ENCODE results near the gene LSMEM2. TPM values are rescaled to one million over a fixed set of nuclear protein-coding genes. Genes with fewer than 3 reads are reported as not detected.

LSMEM2 gene
- total and polyA plus RNA-seq, 2 experiments from 2014 or later: 0.59 to 0.86 TPM

- TF ChIP-seq ZNF331 (CRISPR knock-in tag; IDR thresholded peaks at IDR 0.05; ENCODE audit: low read depth) (no peak), STAT1 (IDR thresholded peaks at IDR 0.05; ENCODE audit: unreplicated experiment) (no peak), ETS1 (IDR thresholded peaks at IDR 0.05) (no peak), ZNF114 (CRISPR knock-in tag; IDR thresholded peaks at IDR 0.05) (no peak), EZH2 (IDR thresholded peaks at IDR 0.05; ENCODE audit: low read depth, unreplicated experiment) (no peak), EZH2phosphoT487 (IDR thresholded peaks at IDR 0.05; ENCODE audit: unreplicated experiment) (no peak), REST (IDR thresholded peaks at IDR 0.05; ENCODE audit: unreplicated experiment) (no peak), CTCF (conservative IDR thresholded peaks at IDR 0.05; ENCODE audit: low read depth in 2 of 2) (no peak), POLR2AphosphoS5 (IDR thresholded peaks at IDR 0.05; ENCODE audit: low read depth) (no peak), JUNB (IDR thresholded peaks at IDR 0.05; ENCODE audit: unreplicated experiment) (no peak)
Measured at GRCh38 chr3:50270422-50271224, 8.3 kb upstream of the LSMEM2 start (continued).

- peaks cover 34% of the 10 kb centered on the region for H3K4me1 ChIP-seq (ENCODE audit: insufficient read depth)
- no peak overlapping the region for H3K27ac ChIP-seq (ENCODE audit: low read depth)
- no peaks in the 10 kb centered on the region for H3K79me2 ChIP-seq (replicated peaks; ENCODE audit: insufficient read depth)
- DNase-seq (ENCODE audit: low spot score) (no peak), ATAC-seq (no peak)
- peaks cover 35% of the 10 kb centered on the region for H3K27me3 ChIP-seq (ENCODE audit: insufficient read depth)
- no peaks in the 10 kb centered on the region for H3K9me2 ChIP-seq (ENCODE audit: insufficient read depth)
- H3K4me2 ChIP-seq: no peak overlapping the region
- H3K27me3 Mint-ChIP-seq (ENCODE audit: insufficient read depth, low read depth, poor library complexity): peaks cover 45% of the 10 kb centered on the region
- H3K4me1 Mint-ChIP-seq: peaks cover 58% of the 10 kb centered on the region
- no peak overlapping the region; the same call in 2 of the 3 replicates for H3K4me3 Mint-ChIP-seq
- no peak overlapping the region for H2AFZ ChIP-seq
- H3K27ac Mint-ChIP-seq: no peak overlapping the region
- H3K36me3 ChIP-seq (ENCODE audit: insufficient read depth): no peaks in the 10 kb centered on the region
- H3K36me3 Mint-ChIP-seq (ENCODE audit: low read depth): no peaks in the 10 kb centered on the region
- no peak overlapping the region for H3K4me3 ChIP-seq
- peaks cover 5% of the 10 kb centered on the region; the same call in 1 of the 2 replicates for H3F3A ChIP-seq (replicated peaks; ENCODE audit: low read depth)
- H4K20me1 ChIP-seq (replicated peaks; ENCODE audit: insufficient read depth): no peaks in the 10 kb centered on the region
- no peaks in the 10 kb centered on the region for H3K9me3 Mint-ChIP-seq
- TF ChIP-seq POLR2AphosphoS5 (IDR thresholded peaks at IDR 0.05; ENCODE audit: low read depth) (no peak), ZNF462 (CRISPR knock-in tag; IDR thresholded peaks at IDR 0.05) (no peak), ZNF114 (CRISPR knock-in tag; IDR thresholded peaks at IDR 0.05) (no peak)
Measured at GRCh38 chr3:50271314-50271936, 7.5 kb upstream of the LSMEM2 start.

Data from GM23338 (cell line).